HCT116 (cell line): ENCODE results near the gene SEC24C. TPM values are rescaled to one million over a fixed set of nuclear protein-coding genes. Genes with fewer than 3 reads are reported as not detected.

Source experiments
- ATAC-seq: fragments of 200-7000 bp; cut with Tn5 transposase; 2 replicates; pipeline ENCODE4 v1.9.1; 2020; ENCODE audit warnings: mild to moderate bottlenecking, moderate library complexity
- BruUV-seq: library from RNA; stranded (reverse); fragments of 400-500 nt; replicated peaks from 2 replicates; lab custom pipeline; 2021; lab: Mats Ljungman, UMichigan
- CTCF ChIA-PET: fragments of 300-600 bp; sonication (Branson Sonifier 250); formaldehyde crosslinking; loops from one replicate; lab custom pipeline; 2021; ENCODE audit warnings: antibody characterized with exemption; lab: Charles Lee
- POLR2A ChIA-PET: fragments of 300-600, 350-600 bp; sonication (Branson Sonifier 250); formaldehyde crosslinking; loops from one replicate; lab custom pipeline; 2021; ENCODE audit warnings: antibody characterized with exemption; lab: Charles Lee
- RAD21 ChIA-PET, 2 experiments: fragments of 300-600 bp; sonication (Branson Sonifier 250); formaldehyde crosslinking; loops; one replicate each; lab custom pipeline; 2023; ENCODE audit warnings: low total read pairs in 2 of 2; ENCODE audit not compliant: uncharacterized antibody in 2 of 2, unreplicated experiment in 2 of 2, low non-redundant PET in 1 of 2; lab: Charles Lee
- DNase-seq: peaks from one replicate; pipeline ENCODE4 v3.0.0-alpha.2; 2010; ENCODE audit warnings: low read depth, low spot score
- H2AFZ ChIP-seq: fragments of 200-600 bp; shearing (Covaris generic), sonication (generic); 2 replicates; pipeline ENCODE4 v1.6.1; 2017; ENCODE audit warnings: low read depth, mixed run types, mixed read lengths, antibody characterized with exemption, low read length; ENCODE audit not compliant: poor library complexity, severe bottlenecking
- H3K27ac ChIP-seq: 2 replicates; pipeline ENCODE4 v1.5.1; 2012; ENCODE audit warnings: low read depth, low read length
- H3K27me3 ChIP-seq: fragments of 200-600 bp; sonication (generic); 2 replicates; pipeline ENCODE4 v1.6.1; 2016; ENCODE audit warnings: mixed run types, low read length, mixed read lengths; ENCODE audit not compliant: insufficient read depth
- H3K36me3 ChIP-seq, 2 experiments: fragments of 200-500 bp in 1 of 2; fragments of 200-600 bp in 1 of 2; sonication (Bioruptor generic) in 1 of 2; sonication (generic) in 1 of 2; 2 replicates each; pipeline versions ENCODE4 v1.5.1 to v1.6.1; 2014 to 2016; ENCODE audit warnings: low read length in 2 of 2, inconsistent platforms in 1 of 2, mixed read lengths in 1 of 2, mixed run types in 1 of 2; ENCODE audit not compliant: insufficient read depth in 2 of 2, control insufficient read depth in 1 of 2
- H3K4me1 ChIP-seq, 2 experiments: fragments of 200-600 bp in 1 of 2; sonication (generic) in 1 of 2; 2 replicates each; pipeline versions ENCODE4 v1.5.1 to v1.6.1; 2012 to 2017; ENCODE audit warnings: low read length in 2 of 2, inconsistent platforms in 1 of 2, mild to moderate bottlenecking in 1 of 2, mixed read lengths in 1 of 2, mixed run types in 1 of 2, moderate library complexity in 1 of 2; ENCODE audit not compliant: insufficient read depth in 2 of 2, control insufficient read depth in 1 of 2
- H3K4me2 ChIP-seq: fragments of 200-600 bp; sonication (generic); 2 replicates; pipeline ENCODE4 v1.6.1; 2017; ENCODE audit warnings: mixed run types, low read length, mixed read lengths
- H3K4me3 ChIP-seq, 2 experiments: fragments of 200-600 bp in 1 of 2; sonication (generic) in 1 of 2; replicated peaks in 1 of 2; 2 replicates each; pipeline ENCODE4 v1.5.1; 2011 to 2016; ENCODE audit warnings: low read length in 2 of 2, control low read depth in 1 of 2, low read depth in 1 of 2, mild to moderate bottlenecking in 1 of 2, mixed read lengths in 1 of 2, mixed run types in 1 of 2
- H3K79me2 ChIP-seq: fragments of 200-600 bp; sonication (generic); 2 replicates; pipeline ENCODE4 v1.6.1; 2017; ENCODE audit warnings: mild to moderate bottlenecking, mixed run types, low read length, moderate library complexity, mixed read lengths; ENCODE audit not compliant: insufficient read depth
- H3K9ac ChIP-seq: fragments of 200-600 bp; sonication (generic); 2 replicates; pipeline ENCODE4 v1.6.1; 2016; ENCODE audit warnings: low read length, mixed read lengths
- H3K9me2 ChIP-seq: fragments of 200-600 bp; sonication (generic), shearing (Covaris generic); 2 replicates; pipeline ENCODE4 v1.6.1; 2017; ENCODE audit warnings: mixed run types, mild to moderate bottlenecking, moderate library complexity; ENCODE audit not compliant: insufficient read depth
- H3K9me3 ChIP-seq, 2 experiments: fragments of 200-500 bp in 1 of 2; fragments of 200-600 bp in 1 of 2; sonication (Bioruptor generic) in 1 of 2; sonication (generic) in 1 of 2; 2 replicates each; pipeline ENCODE4 v1.6.1; 2014 to 2017; ENCODE audit warnings: low read length in 2 of 2, mixed read lengths in 2 of 2, inconsistent platforms in 1 of 2, low read depth in 1 of 2, mild to moderate bottlenecking in 1 of 2, mixed run types in 1 of 2, moderate library complexity in 1 of 2; ENCODE audit not compliant: control insufficient read depth in 1 of 2, insufficient read depth in 1 of 2
- H4K20me1 ChIP-seq: fragments of 200-600 bp; sonication (generic), shearing (Covaris generic); 2 replicates; pipeline ENCODE4 v1.6.1; 2017; ENCODE audit warnings: mixed run types, mild to moderate bottlenecking, moderate library complexity; ENCODE audit not compliant: insufficient read depth
- POLR2A ChIP-seq: IDR thresholded peaks from 2 replicates; pipeline ENCODE4 v1.7.0; 2011; ENCODE audit warnings: borderline replicate concordance; ENCODE audit not compliant: insufficient read depth, insufficient read length; ENCODE audit errors: extremely low read depth
- RAD21 ChIP-seq: IDR thresholded peaks from 2 replicates; pipeline ENCODE4 v1.6.1; 2012; ENCODE audit warnings: low read depth, mild to moderate bottlenecking
- SP1 ChIP-seq: IDR thresholded peaks from 2 replicates; pipeline ENCODE4 v1.6.1; 2012; ENCODE audit warnings: low read depth
- TCF7L2 ChIP-seq: IDR thresholded peaks from 2 replicates; pipeline ENCODE4 v1.7.0; 2011; ENCODE audit warnings: borderline replicate concordance, inconsistent platforms; ENCODE audit not compliant: insufficient read depth, insufficient read length; ENCODE audit errors: extremely low read depth
- ZBTB33 ChIP-seq: IDR thresholded peaks from 2 replicates; pipeline ENCODE4 v1.6.1; 2011; ENCODE audit warnings: mild to moderate bottlenecking, low read length, moderate library complexity; ENCODE audit not compliant: insufficient replicate concordance; ENCODE audit errors: extremely low read depth
- ZNF274 ChIP-seq: fragments of 200-500 bp; sonication (Bioruptor generic); IDR thresholded peaks from 2 replicates; pipeline ENCODE4 v1.6.1; 2014; ENCODE audit warnings: mild to moderate bottlenecking, low read depth, low read length, inconsistent platforms
- intact Hi-C: fragments of 100-400 bp; cut with micrococcal nuclease; formaldehyde crosslinking; loops from 2 replicates; pipeline ENCODE4 v1.10.0; 2022
- total RNA-seq: library from RNA; stranded (reverse); gene quantifications from one replicate; pipeline ENCODE4 v1.2.1, GENCODE V29; 2021; ENCODE audit not compliant: unreplicated experiment
- TF ChIP-seq, protein P1 (sequence below): IDR thresholded peaks from 2 replicates; pipeline ENCODE4 v1.6.1; 2012
- TF ChIP-seq, protein P2 (sequence below), 3 experiments: fragments of 200-600 bp in 1 of 3; sonication (generic) in 1 of 3; IDR thresholded peaks in 2 of 3; conservative IDR thresholded peaks in 1 of 3; 2 replicates each; pipeline ENCODE4 v1.5.1; 2012 to 2017; ENCODE audit warnings: low read depth in 2 of 3, low read length in 2 of 3, antibody characterized with exemption in 1 of 3, borderline replicate concordance in 1 of 3, control low read depth in 1 of 3, mild to moderate bottlenecking in 1 of 3, mixed read lengths in 1 of 3, mixed run types in 1 of 3, moderate library complexity in 1 of 3; ENCODE audit not compliant: insufficient read depth in 1 of 3

Gene SEC24C
- total RNA-seq, 1 experiment from 2014 or later: 60.9 TPM

- peaks cover 12 to 18% of the 10 kb centered on the region in 2 experiments; a peak in 3 of 4 replicates for H3K36me3 ChIP-seq
- H3K27ac ChIP-seq: no peak overlapping the region
- ChIA-PET RAD21 (no interaction called here), CTCF (no interaction called here), POLR2A (no interaction called here)
- no peak overlapping the region for H3K9ac ChIP-seq
- no peak overlapping the region for H3K4me2 ChIP-seq
- H3K9me3 ChIP-seq: no peaks in the 10 kb centered on the region
- DNase-seq (peak; percentile 48), ATAC-seq (peak; percentile 25)
- H3K79me2 ChIP-seq: 0 out of 2 replicates have a peak, but pooled peaks cover 4% of the 10 kb centered on the region
- no peaks in the 10 kb centered on the region for H3K27me3 ChIP-seq
- H4K20me1 ChIP-seq: no peaks in the 10 kb centered on the region
- intact Hi-C loops: no loop called here
- TF ChIP-seq ZNF274: no peak
- TF ChIP-seq POLR2A: no peak
- no peak for TF ChIP-seq SP1
- TF ChIP-seq ZBTB33: no peak
- TF ChIP-seq, protein P1, sequence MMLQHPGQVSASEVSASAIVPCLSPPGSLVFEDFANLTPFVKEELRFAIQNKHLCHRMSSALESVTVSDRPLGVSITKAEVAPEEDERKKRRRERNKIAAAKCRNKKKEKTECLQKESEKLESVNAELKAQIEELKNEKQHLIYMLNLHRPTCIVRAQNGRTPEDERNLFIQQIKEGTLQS: no peak
- TF ChIP-seq TCF7L2: no peak
- TF ChIP-seq, protein P2, sequence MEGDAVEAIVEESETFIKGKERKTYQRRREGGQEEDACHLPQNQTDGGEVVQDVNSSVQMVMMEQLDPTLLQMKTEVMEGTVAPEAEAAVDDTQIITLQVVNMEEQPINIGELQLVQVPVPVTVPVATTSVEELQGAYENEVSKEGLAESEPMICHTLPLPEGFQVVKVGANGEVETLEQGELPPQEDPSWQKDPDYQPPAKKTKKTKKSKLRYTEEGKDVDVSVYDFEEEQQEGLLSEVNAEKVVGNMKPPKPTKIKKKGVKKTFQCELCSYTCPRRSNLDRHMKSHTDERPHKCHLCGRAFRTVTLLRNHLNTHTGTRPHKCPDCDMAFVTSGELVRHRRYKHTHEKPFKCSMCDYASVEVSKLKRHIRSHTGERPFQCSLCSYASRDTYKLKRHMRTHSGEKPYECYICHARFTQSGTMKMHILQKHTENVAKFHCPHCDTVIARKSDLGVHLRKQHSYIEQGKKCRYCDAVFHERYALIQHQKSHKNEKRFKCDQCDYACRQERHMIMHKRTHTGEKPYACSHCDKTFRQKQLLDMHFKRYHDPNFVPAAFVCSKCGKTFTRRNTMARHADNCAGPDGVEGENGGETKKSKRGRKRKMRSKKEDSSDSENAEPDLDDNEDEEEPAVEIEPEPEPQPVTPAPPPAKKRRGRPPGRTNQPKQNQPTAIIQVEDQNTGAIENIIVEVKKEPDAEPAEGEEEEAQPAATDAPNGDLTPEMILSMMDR (IDR thresholded peaks at IDR 0.05 in 2 of 3, conservative IDR thresholded peaks at IDR 0.05 in 1 of 3; ENCODE audit: borderline replicate concordance in 1 of 3, insufficient read depth in 1 of 3, low read depth in 2 of 3, low read length in 2 of 3): peak; percentile 25 to 65 (median 53); a peak in 4 of 6 replicates
- peak; percentile 18; the same call in 1 of the 2 replicates for TF ChIP-seq RAD21
- H2AFZ ChIP-seq: no peak overlapping the region
- H3K9me2 ChIP-seq: no peaks in the 10 kb centered on the region
- H3K4me1 ChIP-seq: peaks cover 4 to 16% of the 10 kb centered on the region in 2 experiments; a peak in 3 of 4 replicates
- no TSS peak for BruUV-seq
- no peak overlapping the region for H3K4me3 ChIP-seq
Observed at GRCh38 chr10:73814896-73815718, 70.9 kb downstream of the SEC24C start.
